SK-N-MC (cell line): ENCODE measurements around the gene TRNP1.

Experiments used
- EZH2 ChIP-seq: fragments of 200-600 bp; sonication (generic); IDR thresholded peaks from one replicate; pipeline ENCODE4 v1.6.1; 2017; ENCODE audit warnings: antibody characterized with exemption
- FOXP2 ChIP-seq: optimal IDR thresholded peaks from 2 replicates; pipeline ENCODE3; 2011; ENCODE audit warnings: mild to moderate bottlenecking, moderate library complexity; ENCODE audit not compliant: insufficient read depth; ENCODE audit errors: extremely low read length, control extremely low read depth
- POLR2AphosphoS5 ChIP-seq: IDR thresholded peaks from 2 replicates; pipeline ENCODE4 v1.6.1; 2012; ENCODE audit warnings: mild to moderate bottlenecking, low read depth, low read length, borderline replicate concordance

DNA sequence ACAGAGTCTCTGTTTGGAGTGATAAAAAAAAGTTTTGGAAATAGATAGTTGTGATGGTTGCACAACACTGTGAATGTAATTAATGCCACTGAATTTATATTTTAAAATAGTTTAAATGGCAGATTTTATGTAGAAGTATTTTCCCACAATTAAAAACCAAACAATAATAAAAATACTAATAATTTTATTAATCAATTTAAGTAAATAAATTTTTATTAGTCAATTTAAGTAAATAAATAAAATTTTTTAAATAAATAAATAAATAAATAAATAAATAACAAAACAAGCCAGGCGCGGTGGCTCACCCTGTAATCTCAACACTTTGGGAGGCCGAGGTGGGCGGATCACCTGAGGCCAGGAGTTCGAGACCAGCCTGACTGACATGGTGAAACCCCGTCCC is 28.3 kb upstream of the TRNP1 start:
- TF ChIP-seq EZH2 (no peak), POLR2AphosphoS5 (no peak), FOXP2 (no peak)
